Left ventricle myocardium inferior (tissue), 1 donor: ENCODE results near the gene RINL. TPM values are rescaled to one million over a fixed set of nuclear protein-coding genes. Genes with fewer than 3 reads are reported as not detected.
A peak's percentile ranks its signal among the peaks of the same experiment; 100 is the strongest.

ENCODE experiments used
- DNase-seq: peaks from one replicate; pipeline ENCODE4 v3.0.0-alpha.2; 2020
- H3K27ac ChIP-seq: fragments of 200-600 bp; replicated peaks from 2 replicates; pipeline ENCODE4 v1.8.0; 2021
- H3K27me3 ChIP-seq: fragments of 200-600 bp; 2 replicates; pipeline ENCODE4 v1.8.0; 2021; ENCODE audit warnings: low read depth
- H3K36me3 ChIP-seq: fragments of 200-600 bp; 2 replicates; pipeline ENCODE4 v1.8.0; 2021
- H3K4me1 ChIP-seq: fragments of 200-600 bp; 2 replicates; pipeline ENCODE4 v1.8.0; 2021
- H3K4me3 ChIP-seq: fragments of 200-600 bp; 2 replicates; pipeline ENCODE4 v1.8.0; 2021; ENCODE audit warnings: mild to moderate bottlenecking, moderate library complexity
- H3K9me3 ChIP-seq: fragments of 200-600 bp; replicated peaks from 2 replicates; pipeline ENCODE4 v1.8.0; 2021
- CTCF ChIP-seq: fragments of 200-600 bp; IDR thresholded peaks from 2 replicates; pipeline ENCODE4 v1.8.0; 2021; ENCODE audit warnings: antibody characterized with exemption, mild to moderate bottlenecking, borderline replicate concordance
- intact Hi-C: fragments of 100-400 bp; cut with micrococcal nuclease; formaldehyde crosslinking; loops from one replicate; pipeline ENCODE4 v1.11.0; 2022
- total RNA-seq: library from RNA; stranded (reverse); fragmentation: NEBNext Ultra II Directional; extraction: Animal tissue kit (Norgen Biotek cat#: 25700); gene quantifications from one replicate; pipeline ENCODE4 v1.2.1, GENCODE V29; 2021
- donor health status: DM: no; HTN: yes; CAD: no; lungs with severe emphysema.

The RINL gene
- total RNA-seq, 1 donor from 2014 or later, result 3.7 TPM

GRCh38 chr19:38919837-38920601 is 41.9 kb upstream of the RINL start:
- no peak for DNase-seq
- intact Hi-C loops, result no loop called here
- no peak for TF ChIP-seq CTCF
- H3K4me3 ChIP-seq, result no peak overlapping the region
- no peak overlapping the region for H3K27ac ChIP-seq
- no peaks in the 10 kb centered on the region for H3K4me1 ChIP-seq
- peaks cover 32% of the 10 kb centered on the region for H3K36me3 ChIP-seq
- no peaks in the 10 kb centered on the region for H3K27me3 ChIP-seq
- no peaks in the 10 kb centered on the region for H3K9me3 ChIP-seq

- no peak overlapping the region for H3K27ac ChIP-seq
- TF ChIP-seq CTCF, result no peak
- H3K36me3 ChIP-seq, result peaks cover 18% of the 10 kb centered on the region
- no peaks in the 10 kb centered on the region for H3K27me3 ChIP-seq
- H3K4me1 ChIP-seq, result no peaks in the 10 kb centered on the region
- DNase-seq, result no peak
- H3K4me3 ChIP-seq, result no peak overlapping the region
- H3K9me3 ChIP-seq, result no peaks in the 10 kb centered on the region
- intact Hi-C loops, result no loop called here
These were observed 40.5 kb upstream of the RINL start for GRCh38 chr19:38918526-38918925.

- Histone ChIP-seq H3K4me1 (no peaks in the 10 kb centered on the region), H3K4me3 (no peak overlapping the region), H3K9me3 (no peaks in the 10 kb centered on the region), H3K27me3 (no peaks in the 10 kb centered on the region), H3K27ac (no peak overlapping the region), H3K36me3 (peaks cover 18% of the 10 kb centered on the region)
- TF ChIP-seq CTCF, result peak; percentile 26
- no peak for DNase-seq
- intact Hi-C loops, result no loop called here
These were observed 39.9 kb upstream of the RINL start for GRCh38 chr19:38917921-38918491.

GRCh38 chr19:38917516-38917915 is 39.4 kb upstream of the RINL start:
- no peaks in the 10 kb centered on the region for H3K9me3 ChIP-seq
- H3K4me1 ChIP-seq, result no peaks in the 10 kb centered on the region
- H3K4me3 ChIP-seq, result no peak overlapping the region
- H3K27me3 ChIP-seq, result no peaks in the 10 kb centered on the region
- no peak for DNase-seq
- H3K27ac ChIP-seq, result no peak overlapping the region
- intact Hi-C loops, result no loop called here
- TF ChIP-seq CTCF, result no peak
- H3K36me3 ChIP-seq, result peaks cover 15% of the 10 kb centered on the region

GRCh38 chr19:38915329-38916321 is 37.5 kb upstream of the RINL start:
- no peak for TF ChIP-seq CTCF
- Histone ChIP-seq H3K4me1 (no peaks in the 10 kb centered on the region), H3K9me3 (no peaks in the 10 kb centered on the region), H3K4me3 (no peak overlapping the region), H3K27me3 (peaks cover 15% of the 10 kb centered on the region), H3K36me3 (peaks cover 2% of the 10 kb centered on the region), H3K27ac (no peak overlapping the region)
- no peak for DNase-seq
- intact Hi-C loops, result no loop called here
